Activated CD4-positive, alpha-beta T cell treated with anti-CD3 and anti-CD28 coated beads for 48 hours (primary cell): ENCODE data around the gene NCAN.

Experiments
- DNase-seq: peaks from one replicate; pipeline ENCODE4 v3.0.0-alpha.2; 2020

Gene NCAN

GRCh38 chr19:19297759-19298158 is 86.0 kb downstream of the NCAN start:
- DNase-seq: no peak

GRCh38 chr19:19300613-19301012 is 88.9 kb downstream of the NCAN start:
- no peak for DNase-seq
